ENCODE data around the gene PRIMPOL. TPM values are rescaled to one million over a fixed set of nuclear protein-coding genes. Genes with fewer than 3 reads are reported as not detected.
"Not testable (repeated sequence)": the region's sequence is repeated elsewhere in the genome, so short reads cannot be mapped to it uniquely, and the experiment has no call there.

PRIMPOL gene
- polyA plus RNA-seq, 1 experiment: 12.2 TPM

GRCh38 chr4:184614509-184614908 lies 35.0 kb upstream of the PRIMPOL start:
- ChIA-PET CTCF (interaction anchor here (0.6 kb wide), 1 partner anchor 813 kb away, joined by 3 read pairs; no protein-coding TSS in a partner anchor), POLR2A (no interaction called here)
- Histone ChIP-seq H3K9me3 (ENCODE audit: control insufficient read depth, insufficient read depth, low read length) (no peaks in the 10 kb centered on the region), H3K4me3 (ENCODE audit: low read depth, low read length) (no peak overlapping the region), H3K27me3 (ENCODE audit: control insufficient read depth, insufficient read depth, low read length) (no peaks in the 10 kb centered on the region), H3K27ac (ENCODE audit: low read depth, low read length) (no peak overlapping the region)
- no peak for TF ChIP-seq CTCF (IDR thresholded peaks at IDR 0.05; ENCODE audit: low read depth, low read length)
- DNase-seq (ENCODE audit: low read depth, low spot score): no peak

GRCh38 chr4:184616168-184616567 lies 33.4 kb upstream of the PRIMPOL start:
- H3K27me3 ChIP-seq (ENCODE audit: control insufficient read depth, insufficient read depth, low read length); DNase-seq (ENCODE audit: low read depth, low spot score); H3K9me3 ChIP-seq (ENCODE audit: control insufficient read depth, insufficient read depth, low read length); H3K4me3 ChIP-seq (ENCODE audit: low read depth, low read length); CTCF ChIA-PET; POLR2A ChIA-PET; H3K27ac ChIP-seq (ENCODE audit: low read depth, low read length): not testable (repeated sequence)

- POLR2A ChIA-PET: no interaction called here
- CTCF ChIA-PET: no interaction called here
- TF ChIP-seq CTCF (IDR thresholded peaks at IDR 0.05; ENCODE audit: low read depth, low read length): no peak
- Histone ChIP-seq H3K9me3 (ENCODE audit: control insufficient read depth, insufficient read depth, low read length) (no peaks in the 10 kb centered on the region), H3K27me3 (ENCODE audit: control insufficient read depth, insufficient read depth, low read length) (no peaks in the 10 kb centered on the region), H3K4me3 (ENCODE audit: low read depth, low read length) (no peak overlapping the region), H3K27ac (ENCODE audit: low read depth, low read length) (no peak overlapping the region)
- DNase-seq (ENCODE audit: low read depth, low spot score): no peak
Observed at GRCh38 chr4:184616633-184617551, 32.6 kb upstream of the PRIMPOL start.

DNA sequence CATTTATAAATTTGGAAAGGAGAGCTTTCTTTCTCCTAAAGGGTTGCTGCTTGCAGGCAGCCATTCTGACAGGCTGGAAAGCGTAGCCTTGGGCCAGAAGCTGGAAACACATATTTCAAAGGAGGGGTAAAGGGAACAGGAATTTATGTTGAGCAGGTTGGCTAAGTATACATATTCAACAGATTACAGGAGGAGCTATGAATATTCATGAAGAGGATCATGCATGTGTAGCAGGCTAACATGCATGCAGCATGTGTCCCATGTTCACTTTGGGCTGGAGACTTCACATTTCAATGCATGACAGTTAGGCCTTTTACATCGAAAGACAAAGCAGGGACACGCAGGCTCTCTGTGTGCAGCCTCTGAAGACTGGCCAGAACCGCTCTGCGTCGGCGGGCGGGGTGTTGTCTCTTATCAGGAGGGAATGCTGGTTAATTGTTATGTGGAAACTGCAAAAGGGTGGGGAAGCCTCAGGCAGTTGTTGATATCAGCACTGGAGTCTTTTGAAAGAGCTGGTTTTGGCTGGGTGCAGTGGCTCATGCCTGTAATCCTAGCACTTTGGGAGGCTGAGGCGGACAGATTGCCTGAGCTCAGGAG lies 31.8 kb upstream of the PRIMPOL start:
- DNase-seq (ENCODE audit: low read depth, low spot score): no peak
- Histone ChIP-seq H3K27me3 (ENCODE audit: control insufficient read depth, insufficient read depth, low read length) (no peaks in the 10 kb centered on the region), H3K9me3 (ENCODE audit: control insufficient read depth, insufficient read depth, low read length) (no peaks in the 10 kb centered on the region), H3K4me3 (ENCODE audit: low read depth, low read length) (no peak overlapping the region), H3K27ac (ENCODE audit: low read depth, low read length) (no peak overlapping the region)
- TF ChIP-seq CTCF (IDR thresholded peaks at IDR 0.05; ENCODE audit: low read depth, low read length): no peak
- ChIA-PET POLR2A (no interaction called here), CTCF (no interaction called here)

DNA sequence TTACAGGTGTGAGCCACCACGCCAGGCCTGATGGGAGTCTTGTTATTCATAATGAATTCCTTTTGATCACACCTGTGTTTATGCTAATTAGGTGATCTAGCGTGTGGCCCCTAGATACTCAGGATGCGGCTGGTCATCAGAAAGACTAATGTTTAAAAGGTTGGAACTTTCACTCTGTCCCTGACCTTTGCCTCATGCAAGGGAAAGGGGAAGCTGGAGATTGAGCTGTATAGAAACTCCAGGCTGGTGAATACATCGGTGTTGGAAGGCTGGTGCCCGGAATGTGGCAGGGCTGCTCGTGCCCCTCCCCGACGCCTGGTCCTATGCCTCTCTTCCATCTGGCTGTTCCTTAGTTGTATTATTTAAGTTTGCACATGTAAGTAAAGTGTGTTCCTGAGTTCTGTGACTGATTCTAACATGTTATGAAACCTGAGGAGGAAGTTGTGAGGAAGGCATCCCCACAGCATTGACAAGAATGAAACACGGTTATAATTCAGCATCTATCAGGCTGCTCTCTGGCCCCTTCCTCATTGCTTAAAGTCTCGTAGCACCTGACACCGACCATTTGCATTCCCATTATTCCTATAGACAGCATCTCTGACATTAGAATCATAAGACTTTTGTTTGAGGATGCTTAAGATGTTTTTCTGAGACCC lies 29.2 kb upstream of the PRIMPOL start:
- ChIA-PET POLR2A (no interaction called here), CTCF (no interaction called here)
- TF ChIP-seq CTCF (IDR thresholded peaks at IDR 0.05; ENCODE audit: low read depth, low read length): no peak
- no peak overlapping the region for H3K27ac ChIP-seq (ENCODE audit: low read depth, low read length)
- no peaks in the 10 kb centered on the region for H3K9me3 ChIP-seq (ENCODE audit: control insufficient read depth, insufficient read depth, low read length)
- DNase-seq (ENCODE audit: low read depth, low spot score): no peak
- no peaks in the 10 kb centered on the region for H3K27me3 ChIP-seq (ENCODE audit: control insufficient read depth, insufficient read depth, low read length)
- H3K4me3 ChIP-seq (ENCODE audit: low read depth, low read length): no peak overlapping the region

Data from AG04450 (cell line).